Esophagus muscularis mucosa (tissue), 4 donors: Measurements from ENCODE around the gene ZMAT3. TPM values are rescaled to one million over a fixed set of nuclear protein-coding genes. Genes with fewer than 3 reads are reported as not detected.
A peak's percentile ranks its signal among the peaks of the same experiment; 100 is the strongest.
"Not testable (repeated sequence)": the region's sequence is repeated elsewhere in the genome, so short reads cannot be mapped to it uniquely, and the experiment has no call there.

Experiments
- DNase-seq: peaks from one replicate; pipeline ENCODE4 v3.0.0-alpha.2; 2017; ENCODE audit errors: extremely low spot score
- H3K27ac ChIP-seq, 4 donors: fragments of 200-600 bp; sonication (generic); replicated peaks in 1 of 4; 1 replicate in 3 of 4; 2 replicates in 1 of 4; pipeline ENCODE4 v1.5.1; 2016 to 2019; ENCODE audit warnings: mild to moderate bottlenecking in 1 of 4
- H3K27me3 ChIP-seq, 4 donors: fragments of 200-600 bp; sonication (generic); one replicate each; pipeline versions ENCODE4 v1.5.1 to v1.6.0; 2016 to 2019
- H3K36me3 ChIP-seq, 4 donors: fragments of 200-600 bp; sonication (generic); one replicate each; pipeline ENCODE4 v1.5.1; 2016 to 2019
- H3K4me1 ChIP-seq, 4 donors: fragments of 200-600 bp; sonication (generic); one replicate each; pipeline ENCODE4 v1.5.1; 2016 to 2019
- H3K4me3 ChIP-seq, 4 donors: fragments of 200-600 bp; sonication (generic); 1 replicate in 2 of 4; 2 replicates in 2 of 4; pipeline ENCODE4 v1.5.1; 2016 to 2019; ENCODE audit warnings: mild to moderate bottlenecking in 4 of 4, moderate library complexity in 1 of 4
- H3K9me3 ChIP-seq, 4 donors: fragments of 200-600 bp; sonication (generic); 1 replicate in 3 of 4; 2 replicates in 1 of 4; pipeline ENCODE4 v1.5.1; 2016 to 2019
- CTCF ChIP-seq, 3 experiments: fragments of 200-600 bp in 2 of 3; fragments of 450-650 bp in 1 of 3; sonication (generic) in 2 of 3; IDR thresholded peaks; one replicate each; pipeline ENCODE4 v1.5.1; 2017 to 2019; ENCODE audit warnings: antibody characterized with exemption in 3 of 3, mild to moderate bottlenecking in 2 of 3, moderate library complexity in 1 of 3
- EP300 ChIP-seq: sonication (generic); formaldehyde crosslinking; IDR thresholded peaks from one replicate; pipeline ENCODE4 v1.6.1; 2017; ENCODE audit warnings: antibody characterized with exemption
- POLR2A ChIP-seq: fragments of 450-650 bp; IDR thresholded peaks from one replicate; pipeline ENCODE4 v1.6.1; 2017; ENCODE audit warnings: antibody characterized with exemption, moderate library complexity, mild to moderate bottlenecking, low read depth
- POLR2AphosphoS5 ChIP-seq, 2 donors: sonication (generic); formaldehyde crosslinking; IDR thresholded peaks; one replicate each; pipeline ENCODE4 v1.6.1; 2017; ENCODE audit warnings: antibody characterized with exemption in 2 of 2
- WGBS: methylation state at CpG from one replicate; pipeline ENCODE4 v1.1.5; 2018; 5-methylcytosine and 5-hydroxymethylcytosine counted together
- intact Hi-C: fragments of 100-400 bp; cut with DNase I; formaldehyde crosslinking; loops from one replicate; pipeline ENCODE4 v1.15.1; 2023
- total RNA-seq, 4 donors: library from RNA; depleted of rRNA; stranded (reverse); fragments of >200 nt; gene quantifications; one replicate each; pipeline versions ENCODE4 v1.1.0 to v1.2.1, GENCODE V29; 2016

Gene ZMAT3
- total RNA-seq, result 10 to 100 TPM; 15.2 to 26.6 (median 23.1) TPM

- Histone ChIP-seq H3K4me3 (peak within 1 kb of the TSS; percentile 72 to 92 (median 86)), H3K36me3 (peaks cover 9 to 10% (median 9%) of the 10 kb centered on the region in 4 donors), H3K9me3 (no peaks in the 10 kb centered on the region), H3K4me1 (peaks cover 3 to 43% (median 32%) of the 10 kb centered on the region in 4 donors), H3K27me3 (no peaks in the 10 kb centered on the region), H3K27ac (peak within 1 kb of the TSS; percentile 88 to 96 (median 90))
- no peak for TF ChIP-seq POLR2A
- TF ChIP-seq POLR2AphosphoS5 (IDR thresholded peaks at IDR 0.05), result peak; percentile 80 to 85
- TF ChIP-seq EP300, result no peak
- WGBS, result 0% methylated on average over 13 of the region's 80 CpGs
- peak; percentile 94 for DNase-seq
- intact Hi-C loops, result no loop called here
These were observed at the start of gene ZMAT3 for GRCh38 chr3:179071323-179072099. Gene ZMAT3, minus strand, starts transcription at chr3:179071809. Its CDS starts 4,057 bp downstream, at chr3:179067752.

- 58% methylated on average over 2 of the region's 2 CpGs for WGBS
- intact Hi-C loops, result no loop called here
- H3K27ac ChIP-seq, result no peak overlapping the region
- no peaks in the 10 kb centered on the region for H3K9me3 ChIP-seq
- no peaks in the 10 kb centered on the region for H3K36me3 ChIP-seq
- H3K4me3 ChIP-seq, result no peak overlapping the region
- no peak for DNase-seq
- TF ChIP-seq POLR2AphosphoS5 (IDR thresholded peaks at IDR 0.05), result no peak
- TF ChIP-seq EP300, result no peak
- TF ChIP-seq CTCF (IDR thresholded peaks at IDR 0.05), result no peak
- no peak for TF ChIP-seq POLR2A
- H3K4me1 ChIP-seq, result no peaks in the 10 kb centered on the region
- no peaks in the 10 kb centered on the region for H3K27me3 ChIP-seq
These were observed 45.2 kb upstream of the ZMAT3 start for GRCh38 chr3:179116816-179117215.

- intact Hi-C loops, result not testable (repeated sequence)
These were observed 43.8 kb upstream of the ZMAT3 start for GRCh38 chr3:179115444-179115843.

GRCh38 chr3:179113903-179114302 lies 42.3 kb upstream of the ZMAT3 start:
- H3K9me3 ChIP-seq, result no peaks in the 10 kb centered on the region
- TF ChIP-seq POLR2A (no peak), EP300 (no peak), CTCF (IDR thresholded peaks at IDR 0.05) (no peak), POLR2AphosphoS5 (IDR thresholded peaks at IDR 0.05) (no peak)
- intact Hi-C loops, result no loop called here
- H3K36me3 ChIP-seq, result no peaks in the 10 kb centered on the region
- no peaks in the 10 kb centered on the region for H3K27me3 ChIP-seq
- H3K4me3 ChIP-seq, result no peak overlapping the region
- no peak for DNase-seq
- WGBS, result 48% methylated on average over 2 of the region's 2 CpGs
- no peaks in the 10 kb centered on the region for H3K4me1 ChIP-seq
- H3K27ac ChIP-seq, result no peak overlapping the region

More at GRCh38 chr3:179115444-179115843, 43.8 kb upstream of the ZMAT3 start:
- not testable (repeated sequence) for H3K36me3 ChIP-seq, H3K4me1 ChIP-seq, H3K27ac ChIP-seq, H3K27me3 ChIP-seq, H3K9me3 ChIP-seq, H3K4me3 ChIP-seq, DNase-seq
- WGBS, result 42% methylated on average over 1 of the region's 1 CpG

GRCh38 chr3:179108086-179108485 lies 36.5 kb upstream of the ZMAT3 start:
- no peak for TF ChIP-seq POLR2AphosphoS5 (IDR thresholded peaks at IDR 0.05)
- TF ChIP-seq CTCF (IDR thresholded peaks at IDR 0.05), result no peak
- no peak for TF ChIP-seq EP300
- TF ChIP-seq POLR2A, result no peak
- Histone ChIP-seq H3K4me3 (no peak overlapping the region), H3K36me3 (no peaks in the 10 kb centered on the region), H3K9me3 (no peaks in the 10 kb centered on the region), H3K27ac (no peak overlapping the region), H3K4me1 (no peaks in the 10 kb centered on the region), H3K27me3 (no peaks in the 10 kb centered on the region)
- intact Hi-C loops, result no loop called here
- DNase-seq, result no peak
- 69% methylated on average over 1 of the region's 1 CpG for WGBS
